Fibroblast of skin of abdomen (primary cell): ENCODE measurements around the gene DNAJC2. TPM values are rescaled to one million over a fixed set of nuclear protein-coding genes. Genes with fewer than 3 reads are reported as not detected.

Source experiments
- DNase-seq: peaks from one replicate; pipeline ENCODE4 v3.0.0-alpha.2; 2013
- polyA plus RNA-seq, 2 experiments: library from polyadenylated mRNA; unstranded; fragments of 120-200 nt; gene quantifications; one replicate each; pipeline ENCODE4 v1.2.1, GENCODE V29; 2013; ENCODE audit not compliant: insufficient read length in 2 of 2

Gene DNAJC2
- polyA plus RNA-seq (2013, experiment 1 of 2; ENCODE audit: insufficient read length): 30.2 TPM
- polyA plus RNA-seq (2013, experiment 2 of 2; ENCODE audit: insufficient read length): 28.2 TPM

- peak; percentile 93 for DNase-seq
Observed at GRCh38 chr7:103344453-103345149, at the start of gene DNAJC2. Gene DNAJC2, minus strand, starts transcription at chr7:103344767. Its CDS starts 145 bp downstream, at chr7:103344622.

- DNase-seq: no peak
Observed at GRCh38 chr7:103391976-103392375, 47.4 kb upstream of the DNAJC2 start.

- no peak for DNase-seq
Observed at GRCh38 chr7:103391150-103391549, 46.6 kb upstream of the DNAJC2 start.

- DNase-seq: no peak
Observed at GRCh38 chr7:103389263-103389662, 44.7 kb upstream of the DNAJC2 start.

- no peak for DNase-seq
Observed at GRCh38 chr7:103388469-103389140, 44.0 kb upstream of the DNAJC2 start.

GRCh38 chr7:103387242-103387641 lies 42.7 kb upstream of the DNAJC2 start:
- DNase-seq: no peak

- DNase-seq: no peak
Observed at GRCh38 chr7:103382032-103382402, 37.5 kb upstream of the DNAJC2 start.

- no peak for DNase-seq
Observed at GRCh38 chr7:103381280-103382031, 36.9 kb upstream of the DNAJC2 start.

- no peak for DNase-seq
Observed at GRCh38 chr7:103380395-103381191, 36.0 kb upstream of the DNAJC2 start.

- no peak for DNase-seq
Observed at GRCh38 chr7:103379270-103379975, 34.9 kb upstream of the DNAJC2 start.

GRCh38 chr7:103373866-103374643 lies 29.5 kb upstream of the DNAJC2 start:
- DNase-seq: no peak

- no peak for DNase-seq
Observed at GRCh38 chr7:103369432-103369831, 24.9 kb upstream of the DNAJC2 start.

- no peak for DNase-seq
Observed at GRCh38 chr7:103349805-103350204, 5.2 kb upstream of the DNAJC2 start.

- DNase-seq: no peak
Observed at GRCh38 chr7:103348959-103349358, 4.4 kb upstream of the DNAJC2 start.

GRCh38 chr7:103348452-103348851 lies 3.9 kb upstream of the DNAJC2 start:
- no peak for DNase-seq

- peak; percentile 92 for DNase-seq
Observed at GRCh38 chr7:103347507-103348267, 3.1 kb upstream of the DNAJC2 start, which contains the start of gene PSMC2. Gene PSMC2, plus strand, starts transcription at chr7:103347643. Its CDS starts 69 bp downstream, at chr7:103347712.

GRCh38 chr7:103346396-103346795 lies 1.8 kb upstream of the DNAJC2 start:
- no peak for DNase-seq

- DNase-seq: peak; percentile 30
Observed at GRCh38 chr7:103343758-103344452, 662 bp downstream of the DNAJC2 start.

GRCh38 chr7:103343332-103343731 lies 1.2 kb downstream of the DNAJC2 start:
- DNase-seq: no peak
